ENCODE data around the gene BOLA1.

Gene BOLA1

DNA sequence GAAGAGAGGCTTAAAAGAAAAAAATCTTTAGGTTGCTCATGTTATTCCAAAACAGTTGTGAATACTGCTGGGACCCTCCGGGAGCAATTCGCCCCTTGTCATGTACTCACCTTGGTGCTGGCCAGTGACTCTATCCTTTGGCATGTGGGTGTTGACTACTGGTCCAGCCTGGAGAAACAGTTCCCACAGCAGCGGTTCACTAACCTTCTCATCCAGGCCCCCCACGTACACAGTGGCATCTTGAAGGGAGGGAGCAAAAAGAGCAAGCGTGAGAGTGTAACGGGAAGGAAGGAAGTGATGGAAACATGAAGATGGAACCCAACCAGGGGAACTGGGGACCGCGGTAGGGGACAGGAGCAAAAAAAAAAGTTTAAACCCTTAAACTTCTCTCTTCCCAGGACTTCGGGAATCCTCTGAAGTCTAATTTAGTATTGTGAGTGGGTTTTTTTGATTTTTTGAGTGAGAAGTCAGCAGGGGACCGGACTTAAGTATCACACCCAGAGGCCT is 27.7 kb downstream of the BOLA1 start:
- peak overlapping the region; percentile 64 for H3K4me3 ChIP-seq (ENCODE audit: low read depth, low read length)

GRCh38 chr1:149927563-149928400 is 28.4 kb downstream of the BOLA1 start, which contains the start of gene SF3B4:
Gene SF3B4 (minus strand): TSS chr1:149927803. CDS start chr1:149927759, 44 bp downstream.
- H3K36me3 ChIP-seq (ENCODE audit: control insufficient read depth in 2 of 2, insufficient read depth in 1 of 2, low read length in 2 of 2) = peaks cover 35 to 73% of the 10 kb centered on the region in 2 experiments
- CTCF ChIA-PET = interaction anchor here (0.6 to 1.5 kb wide), 3 partner anchors 40 to 295 kb away, joined by 3 to 4 read pairs (median 3); a partner anchor contains a TSS
- H3K27ac ChIP-seq (ENCODE audit: extremely low read depth, low read depth, low read length) = peak within 1 kb of the TSS; percentile 78
- 0 out of 2 replicates have a peak, but pooled peaks cover 2% of the 10 kb centered on the region for H3K4me1 ChIP-seq (ENCODE audit: control insufficient read depth, insufficient read depth, low read length)
- no peaks in the 10 kb centered on the region for H3K9me3 ChIP-seq (ENCODE audit: control insufficient read depth, insufficient read depth, low read depth, low read length)
- POLR2A ChIA-PET = interaction anchor here (0.6 to 2.8 kb wide), 10 partner anchors 8 to 293 kb away, joined by 3 to 30 read pairs (median 4); partner anchors contain the start of gene MTMR11
- H3K4me3 ChIP-seq (ENCODE audit: low read depth, low read length) = peak within 1 kb of the TSS; percentile 64
- TF ChIP-seq ZNF221 (tag by site-specific recombination; IDR thresholded peaks at IDR 0.05; ENCODE audit: borderline replicate concordance) (no peak), ZFP37 (tag by site-specific recombination; IDR thresholded peaks at IDR 0.05) (0 out of 2 replicates have a peak, but pooled peaks have one; percentile 16), PBX3 (CRISPR knock-in tag; IDR thresholded peaks at IDR 0.05) (no peak), ZNF398 (tag by site-specific recombination; IDR thresholded peaks at IDR 0.05) (0 out of 2 replicates have a peak, but pooled peaks have one; percentile 64), INSM2 (tag by site-specific recombination; IDR thresholded peaks at IDR 0.05) (peak; percentile 39; the same call in 1 of the 2 replicates), ZNF768 (tag by site-specific recombination; IDR thresholded peaks at IDR 0.05) (no peak), ZNF433 (tag by site-specific recombination; IDR thresholded peaks at IDR 0.05; ENCODE audit: low read depth) (no peak), ZIC2 (tag by site-specific recombination; IDR thresholded peaks at IDR 0.05) (peak; percentile 48), KLF8 (tag by site-specific recombination; IDR thresholded peaks at IDR 0.05) (peak; percentile 89), RBAK (tag by site-specific recombination; IDR thresholded peaks at IDR 0.05) (no peak), ZNF140 (tag by site-specific recombination; IDR thresholded peaks at IDR 0.05) (no peak), ZNF488 (tag by site-specific recombination; IDR thresholded peaks at IDR 0.05) (no peak), SP2 (tag by site-specific recombination; IDR thresholded peaks at IDR 0.05) (peak; percentile 96), ZFHX2 (tag by site-specific recombination; conservative IDR thresholded peaks at IDR 0.05) (0 out of 2 replicates have a peak, but pooled peaks have one; percentile 39), ZFP69B (tag by site-specific recombination; IDR thresholded peaks at IDR 0.05) (0 out of 2 replicates have a peak, but pooled peaks have one; percentile 12)
- TF ChIP-seq, protein P1, sequence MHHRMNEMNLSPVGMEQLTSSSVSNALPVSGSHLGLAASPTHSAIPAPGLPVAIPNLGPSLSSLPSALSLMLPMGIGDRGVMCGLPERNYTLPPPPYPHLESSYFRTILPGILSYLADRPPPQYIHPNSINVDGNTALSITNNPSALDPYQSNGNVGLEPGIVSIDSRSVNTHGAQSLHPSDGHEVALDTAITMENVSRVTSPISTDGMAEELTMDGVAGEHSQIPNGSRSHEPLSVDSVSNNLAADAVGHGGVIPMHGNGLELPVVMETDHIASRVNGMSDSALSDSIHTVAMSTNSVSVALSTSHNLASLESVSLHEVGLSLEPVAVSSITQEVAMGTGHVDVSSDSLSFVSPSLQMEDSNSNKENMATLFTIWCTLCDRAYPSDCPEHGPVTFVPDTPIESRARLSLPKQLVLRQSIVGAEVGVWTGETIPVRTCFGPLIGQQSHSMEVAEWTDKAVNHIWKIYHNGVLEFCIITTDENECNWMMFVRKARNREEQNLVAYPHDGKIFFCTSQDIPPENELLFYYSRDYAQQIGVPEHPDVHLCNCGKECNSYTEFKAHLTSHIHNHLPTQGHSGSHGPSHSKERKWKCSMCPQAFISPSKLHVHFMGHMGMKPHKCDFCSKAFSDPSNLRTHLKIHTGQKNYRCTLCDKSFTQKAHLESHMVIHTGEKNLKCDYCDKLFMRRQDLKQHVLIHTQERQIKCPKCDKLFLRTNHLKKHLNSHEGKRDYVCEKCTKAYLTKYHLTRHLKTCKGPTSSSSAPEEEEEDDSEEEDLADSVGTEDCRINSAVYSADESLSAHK (tag by site-specific recombination; IDR thresholded peaks at IDR 0.05) = 0 out of 2 replicates have a peak, but pooled peaks have one; percentile 17
- TF ChIP-seq, protein P2, sequence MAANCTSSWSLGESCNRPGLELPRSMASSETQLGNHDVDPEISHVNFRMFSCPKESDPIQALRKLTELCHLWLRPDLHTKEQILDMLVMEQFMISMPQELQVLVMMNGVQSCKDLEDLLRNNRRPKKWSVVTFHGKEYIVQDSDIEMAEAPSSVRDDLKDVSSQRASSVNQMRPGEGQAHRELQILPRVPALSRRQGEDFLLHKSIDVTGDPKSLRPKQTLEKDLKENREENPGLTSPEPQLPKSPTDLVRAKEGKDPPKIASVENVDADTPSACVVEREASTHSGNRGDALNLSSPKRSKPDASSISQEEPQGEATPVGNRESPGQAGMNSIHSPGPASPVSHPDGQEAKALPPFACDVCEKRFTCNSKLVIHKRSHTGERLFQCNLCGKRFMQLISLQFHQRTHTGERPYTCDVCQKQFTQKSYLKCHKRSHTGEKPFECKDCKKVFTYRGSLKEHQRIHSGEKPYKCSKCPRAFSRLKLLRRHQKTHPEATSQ (tag by site-specific recombination; IDR thresholded peaks at IDR 0.05) = 0 out of 2 replicates have a peak, but pooled peaks have one; percentile 56

More for the DNA sequence above, 27.7 kb downstream of the BOLA1 start:
- Histone ChIP-seq H3K36me3 (ENCODE audit: control insufficient read depth in 2 of 2, insufficient read depth in 1 of 2, low read length in 2 of 2) (peaks cover 41 to 76% of the 10 kb centered on the region in 2 experiments), H3K9me3 (ENCODE audit: control insufficient read depth, insufficient read depth, low read depth, low read length) (no peaks in the 10 kb centered on the region), H3K4me1 (ENCODE audit: control insufficient read depth, insufficient read depth, low read length) (0 out of 2 replicates have a peak, but pooled peaks cover 2% of the 10 kb centered on the region), H3K27ac (ENCODE audit: extremely low read depth, low read depth, low read length) (peak overlapping the region; percentile 78)
- TF ChIP-seq, protein P3, sequence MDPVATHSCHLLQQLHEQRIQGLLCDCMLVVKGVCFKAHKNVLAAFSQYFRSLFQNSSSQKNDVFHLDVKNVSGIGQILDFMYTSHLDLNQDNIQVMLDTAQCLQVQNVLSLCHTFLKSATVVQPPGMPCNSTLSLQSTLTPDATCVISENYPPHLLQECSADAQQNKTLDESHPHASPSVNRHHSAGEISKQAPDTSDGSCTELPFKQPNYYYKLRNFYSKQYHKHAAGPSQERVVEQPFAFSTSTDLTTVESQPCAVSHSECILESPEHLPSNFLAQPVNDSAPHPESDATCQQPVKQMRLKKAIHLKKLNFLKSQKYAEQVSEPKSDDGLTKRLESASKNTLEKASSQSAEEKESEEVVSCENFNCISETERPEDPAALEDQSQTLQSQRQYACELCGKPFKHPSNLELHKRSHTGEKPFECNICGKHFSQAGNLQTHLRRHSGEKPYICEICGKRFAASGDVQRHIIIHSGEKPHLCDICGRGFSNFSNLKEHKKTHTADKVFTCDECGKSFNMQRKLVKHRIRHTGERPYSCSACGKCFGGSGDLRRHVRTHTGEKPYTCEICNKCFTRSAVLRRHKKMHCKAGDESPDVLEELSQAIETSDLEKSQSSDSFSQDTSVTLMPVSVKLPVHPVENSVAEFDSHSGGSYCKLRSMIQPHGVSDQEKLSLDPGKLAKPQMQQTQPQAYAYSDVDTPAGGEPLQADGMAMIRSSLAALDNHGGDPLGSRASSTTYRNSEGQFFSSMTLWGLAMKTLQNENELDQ (tag by site-specific recombination; IDR thresholded peaks at IDR 0.05; ENCODE audit: low read depth) = no peak
- TF ChIP-seq ZNF2 (tag by site-specific recombination; IDR thresholded peaks at IDR 0.05) (no peak), GLIS1 (tag by site-specific recombination; IDR thresholded peaks at IDR 0.05) (peak; percentile 33)
- CTCF ChIA-PET = no interaction called here
- POLR2A ChIA-PET = no interaction called here

Measured in HEK293 (cell line).